Right ventricle myocardium inferior (tissue), 1 donor: Measurements from ENCODE around the gene CNTN6. TPM values are rescaled to one million over a fixed set of nuclear protein-coding genes. Genes with fewer than 3 reads are reported as not detected.

Source experiments
- ATAC-seq: fragments of 200-7000 bp; cut with Tn5 transposase; one replicate; pipeline ENCODE4 v1.9.1; 2020; ENCODE audit warnings: mild to moderate bottlenecking, moderate library complexity
- DNase-seq: peaks from one replicate; pipeline ENCODE4 v3.0.0; 2021; ENCODE audit errors: missing footprints
- intact Hi-C: fragments of 100-400 bp; cut with DNase I; formaldehyde crosslinking; loops from one replicate; pipeline ENCODE4 v1.11.0; 2022
- total RNA-seq: library from RNA; stranded (reverse); fragmentation: NEBNext Ultra II Directional; extraction: Animal tissue kit (Norgen Biotek cat#: 25700); gene quantifications from one replicate; pipeline ENCODE4 v1.2.1, GENCODE V29; 2021
- donor health status: DM: no; HTN: yes; CAD: no; lungs with severe emphysema.

The CNTN6 gene
- total RNA-seq, 1 donor from 2014 or later = not detected

DNA sequence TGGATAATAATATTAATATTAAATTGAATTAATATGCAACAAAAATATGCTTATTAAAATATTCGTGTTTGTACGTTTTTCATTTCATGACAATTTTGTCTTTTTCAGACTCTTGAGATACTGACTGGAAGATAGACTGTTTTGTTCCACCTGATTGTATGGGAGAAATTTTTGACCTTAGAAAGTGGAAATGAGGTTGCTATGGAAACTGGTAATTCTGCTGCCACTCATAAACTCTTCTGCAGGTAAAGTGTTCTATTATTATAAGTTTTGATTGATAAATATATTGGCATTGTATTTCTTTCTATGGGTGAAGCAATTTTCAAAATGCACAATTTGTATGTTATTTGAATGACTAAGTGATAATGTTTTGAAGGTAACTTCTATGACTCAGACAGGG is 55.0 kb downstream of the CNTN6 start:
- ATAC-seq (no peak), DNase-seq (no peak)
- intact Hi-C loops = no loop called here

GRCh38 chr3:1164101-1164500 is 71.3 kb downstream of the CNTN6 start:
- no peak for ATAC-seq
- no peak for DNase-seq
- intact Hi-C loops = no loop called here

DNA sequence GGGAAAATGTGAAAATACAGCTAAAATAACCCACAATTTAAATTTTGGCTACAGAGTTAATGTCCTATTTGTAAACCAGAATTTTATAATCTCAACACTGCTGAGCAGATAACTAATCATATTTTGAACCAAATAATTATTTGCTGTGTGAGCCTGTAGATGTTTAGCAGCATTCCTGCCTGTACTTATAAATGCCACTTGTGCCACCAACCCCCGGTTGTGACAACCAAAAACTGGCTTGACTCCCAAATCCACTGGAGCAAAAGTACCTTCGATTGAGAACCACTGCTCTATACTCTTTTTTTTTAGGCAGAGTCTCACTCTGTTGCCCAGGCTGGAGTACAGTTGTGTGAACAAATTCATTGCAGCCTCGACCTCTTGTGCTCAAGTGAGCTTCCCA is 78.5 kb downstream of the CNTN6 start:
- ATAC-seq (no peak), DNase-seq (no peak)
- intact Hi-C loops = no loop called here

- intact Hi-C loops = no loop called here
- DNase-seq (no peak), ATAC-seq (no peak)
Observed at GRCh38 chr3:1172644-1173043, 79.8 kb downstream of the CNTN6 start.

DNA sequence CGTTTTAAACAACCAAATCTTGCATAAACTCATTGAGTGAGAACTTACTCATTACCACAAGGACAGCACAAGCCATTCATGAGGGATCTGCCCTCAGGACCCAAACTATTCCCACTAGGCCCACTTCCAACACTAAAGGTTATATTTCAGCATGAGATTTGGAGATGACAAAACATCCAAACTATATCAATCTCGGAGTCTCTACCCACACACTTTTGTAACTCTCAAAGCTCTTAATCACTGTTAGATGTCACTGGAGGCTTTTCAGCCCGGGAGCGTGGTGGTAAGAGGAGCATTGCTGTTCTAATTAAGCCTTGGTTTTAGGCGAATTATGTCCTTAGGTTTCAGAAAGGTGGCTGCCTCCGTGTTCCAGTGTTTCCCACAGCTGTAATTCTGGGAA is 86.3 kb downstream of the CNTN6 start:
- intact Hi-C loops = no loop called here
- ATAC-seq (no peak), DNase-seq (no peak)

DNA sequence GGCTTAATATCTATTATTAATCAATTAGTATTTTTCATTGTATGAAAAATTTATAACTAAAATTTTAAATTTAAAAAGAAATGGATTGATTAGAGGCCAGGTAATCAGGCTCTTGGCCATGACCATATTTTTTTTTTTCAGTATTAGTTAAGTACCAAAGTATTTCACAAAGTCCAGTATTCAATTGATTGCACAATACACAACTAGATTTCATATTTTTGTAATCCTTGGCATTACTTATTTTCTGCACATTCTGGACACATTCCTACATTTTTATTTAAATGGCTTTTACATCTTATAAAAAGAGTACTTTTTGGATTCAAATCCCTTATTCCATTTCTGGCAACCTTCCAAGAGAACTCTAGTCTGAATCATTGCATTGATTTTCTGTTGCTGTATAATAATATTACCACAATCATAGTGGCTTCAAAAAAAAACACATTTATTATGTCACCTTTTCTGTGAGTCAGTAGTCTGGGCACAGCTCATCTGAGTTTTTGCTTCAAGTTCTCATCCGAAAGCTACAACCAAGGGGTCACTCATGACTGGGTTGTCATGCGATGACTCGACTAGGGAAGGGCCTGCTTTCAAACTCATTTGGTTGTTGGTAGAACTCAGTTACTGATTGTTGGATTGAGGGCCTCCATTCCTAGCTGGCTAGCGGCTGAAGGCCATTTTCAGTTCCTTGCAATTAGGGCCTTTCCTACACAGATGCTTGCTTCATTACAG is 90.7 kb downstream of the CNTN6 start:
- DNase-seq = no peak
- intact Hi-C loops = no loop called here
- ATAC-seq = no peak

DNA sequence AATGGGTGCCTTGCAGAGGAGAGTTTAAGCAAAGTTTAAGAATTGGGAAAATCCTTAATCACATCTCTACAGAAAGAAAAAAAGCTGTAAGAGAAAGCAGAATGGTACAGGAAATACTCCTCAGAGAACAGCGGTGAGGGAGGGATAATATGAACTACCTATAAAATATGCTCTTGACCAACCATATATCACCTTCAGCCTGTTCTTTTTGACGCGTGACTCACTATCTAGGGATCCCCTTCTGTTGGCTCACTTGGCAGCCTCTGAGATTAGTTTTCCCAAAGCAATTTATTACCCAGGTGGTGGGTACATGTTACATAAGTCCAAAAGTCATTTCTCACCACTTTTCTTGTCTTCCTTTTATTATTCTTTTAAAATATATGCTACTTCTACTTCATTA is 97.7 kb downstream of the CNTN6 start:
- intact Hi-C loops = no loop called here
- no peak for ATAC-seq
- no peak for DNase-seq

- ATAC-seq (no peak), DNase-seq (no peak)
- intact Hi-C loops = no loop called here
Observed at GRCh38 chr3:1191026-1191425, 98.2 kb downstream of the CNTN6 start.

- intact Hi-C loops = no loop called here
- ATAC-seq (no peak), DNase-seq (no peak)
Observed at GRCh38 chr3:1195947-1196346, 103.1 kb downstream of the CNTN6 start.

GRCh38 chr3:1197051-1197450 is 104.2 kb downstream of the CNTN6 start:
- intact Hi-C loops = no loop called here
- ATAC-seq (no peak), DNase-seq (no peak)

- intact Hi-C loops = no loop called here
- DNase-seq = no peak
- ATAC-seq = no peak
Observed at GRCh38 chr3:1200371-1200770, 107.5 kb downstream of the CNTN6 start.

DNA sequence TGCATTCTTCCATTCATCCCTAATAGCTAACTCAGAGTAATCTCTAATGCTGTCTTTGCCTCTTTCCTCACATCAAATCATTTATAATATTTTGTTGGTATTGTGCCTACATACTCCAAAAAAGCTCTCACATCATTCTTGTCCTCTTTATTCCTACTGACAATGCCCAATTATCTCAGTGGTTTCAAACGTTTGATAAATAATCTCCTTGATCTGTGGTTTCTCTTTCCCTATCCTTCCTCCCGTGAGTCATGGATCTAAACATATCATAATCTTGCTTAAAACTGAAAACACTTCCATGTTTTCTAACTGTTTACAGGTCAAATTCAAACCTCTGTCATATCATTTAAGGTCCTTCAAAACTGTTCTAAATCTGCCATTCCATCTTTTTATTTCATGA is 115.1 kb downstream of the CNTN6 start:
- intact Hi-C loops = no loop called here
- ATAC-seq (no peak), DNase-seq (no peak)

DNA sequence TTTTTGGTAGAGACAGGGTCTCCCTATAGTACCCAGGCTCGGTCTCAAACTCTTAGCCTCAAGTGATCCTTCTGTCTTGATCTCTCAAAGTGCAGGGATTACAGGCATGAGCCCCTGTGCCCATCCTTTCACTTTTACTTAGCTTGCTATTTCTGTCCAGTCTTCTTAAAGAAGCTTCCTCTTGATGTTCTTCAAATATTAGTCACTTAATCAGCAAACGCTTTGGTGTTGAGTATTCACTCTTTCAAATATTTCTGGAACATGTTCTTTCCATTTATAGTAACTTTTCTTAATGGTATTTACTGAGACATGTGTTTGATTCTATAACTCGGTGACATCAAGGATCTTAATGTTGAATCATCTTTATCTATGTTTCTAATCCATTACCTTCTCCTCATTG is 122.1 kb downstream of the CNTN6 start:
- no peak for ATAC-seq
- DNase-seq = no peak
- intact Hi-C loops = no loop called here

DNA sequence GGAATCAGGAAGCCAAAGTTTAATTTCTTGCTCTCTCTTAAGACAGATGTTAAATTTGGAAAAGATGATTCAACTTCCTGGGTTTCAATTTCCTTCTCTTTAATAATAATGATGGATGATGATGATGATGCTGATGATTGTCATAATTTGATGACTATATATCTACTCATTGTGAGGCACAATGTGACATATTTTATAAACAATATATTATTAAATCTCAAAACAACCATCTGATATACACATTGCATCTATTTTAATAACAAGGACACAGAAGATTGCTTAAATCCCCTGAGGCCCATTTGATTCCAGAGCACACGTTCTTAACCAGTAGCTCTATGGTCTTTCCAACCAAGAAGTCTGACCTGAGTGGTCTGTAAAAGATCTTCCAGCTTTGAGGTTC is 124.0 kb downstream of the CNTN6 start:
- DNase-seq (no peak), ATAC-seq (no peak)
- intact Hi-C loops = no loop called here

DNA sequence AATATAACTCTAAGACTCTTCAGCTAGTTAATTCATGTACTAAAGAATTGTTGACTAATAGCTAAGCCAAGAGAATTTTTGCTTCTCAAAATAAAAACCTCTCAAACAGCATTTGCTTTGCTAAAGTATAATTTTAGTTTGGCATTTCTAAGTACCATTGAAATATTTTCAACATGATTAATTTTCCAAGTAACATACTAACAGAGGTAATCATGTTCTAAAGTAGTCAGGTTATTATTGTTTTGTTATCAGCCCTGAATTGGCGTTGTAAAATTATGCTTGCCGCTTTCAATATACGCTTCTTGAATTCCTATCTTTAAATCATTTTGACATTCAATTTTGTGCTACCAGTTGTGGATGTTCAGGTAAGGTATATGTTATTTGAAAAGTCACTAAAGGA is 134.3 kb downstream of the CNTN6 start:
- DNase-seq (no peak), ATAC-seq (no peak)
- intact Hi-C loops = no loop called here

DNA sequence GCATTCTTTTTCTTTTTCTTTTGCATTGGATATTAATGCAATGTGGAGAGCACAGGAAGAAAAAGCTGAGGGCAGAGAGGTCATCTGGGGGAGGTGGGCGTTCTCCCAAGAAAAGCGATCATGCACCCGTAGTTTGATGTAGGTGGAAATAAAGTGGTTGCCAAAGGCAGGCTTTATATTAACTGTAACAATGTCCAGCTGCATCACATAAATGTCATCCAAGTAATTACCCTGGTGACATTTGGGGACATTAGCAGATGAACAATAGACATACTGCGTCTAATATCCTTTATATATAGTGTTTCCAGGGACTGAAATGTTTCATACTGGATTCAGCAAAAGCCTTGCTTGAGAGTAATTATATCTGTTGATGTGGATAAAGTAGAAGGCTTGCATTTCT is 135.5 kb downstream of the CNTN6 start:
- no peak for DNase-seq
- intact Hi-C loops = no loop called here
- ATAC-seq = no peak

GRCh38 chr3:1230920-1231319 is 138.1 kb downstream of the CNTN6 start:
- DNase-seq = no peak
- ATAC-seq = no peak
- intact Hi-C loops = no loop called here

DNA sequence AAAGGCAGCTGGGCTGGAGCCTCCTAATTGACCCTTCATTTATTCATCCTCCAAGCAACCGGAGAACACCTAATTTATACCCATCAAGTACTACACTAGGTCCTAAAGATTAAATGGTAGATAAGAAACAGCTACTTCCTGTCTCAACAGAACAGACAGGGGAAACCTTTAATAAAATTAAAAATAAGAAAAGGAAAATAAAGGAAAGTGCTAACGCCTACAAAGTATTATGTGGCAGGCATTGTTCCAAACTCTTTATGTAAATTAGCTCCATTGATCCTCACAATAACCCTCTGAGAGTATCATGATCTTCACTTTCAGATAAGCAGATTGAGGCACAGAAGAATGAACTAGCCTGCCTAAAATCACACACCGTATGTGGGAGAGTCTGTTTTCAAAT is 139.5 kb downstream of the CNTN6 start:
- DNase-seq (no peak), ATAC-seq (no peak)
- intact Hi-C loops = no loop called here

DNA sequence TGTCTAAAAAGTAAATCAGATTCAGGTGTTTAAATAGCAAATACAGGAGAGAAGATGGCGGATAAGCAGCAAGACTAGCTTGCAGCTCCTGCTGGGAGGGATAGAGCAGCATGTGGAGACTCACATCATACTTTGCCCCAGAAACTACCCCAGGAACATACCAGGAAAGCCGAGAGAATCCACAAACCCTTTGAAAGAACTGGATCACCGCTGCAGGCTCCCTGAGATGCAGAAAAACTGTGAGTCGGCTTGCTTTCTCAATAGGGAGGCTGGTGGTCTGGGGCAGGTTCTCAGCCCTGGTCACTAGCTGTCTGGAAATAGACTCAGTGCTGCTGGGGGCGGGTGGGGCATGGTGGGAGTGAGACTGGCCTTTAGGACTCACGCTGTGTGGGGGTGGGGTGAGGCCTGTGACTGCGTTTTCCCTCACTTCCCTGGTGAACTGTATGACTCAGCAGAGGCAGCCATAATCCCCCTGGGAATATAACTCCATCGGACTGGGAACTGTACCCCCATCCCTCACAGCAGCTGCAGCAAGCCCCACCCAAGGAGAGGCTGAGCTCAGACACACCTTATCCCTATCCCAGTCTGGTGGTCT is 142.8 kb downstream of the CNTN6 start:
- DNase-seq (no peak), ATAC-seq (no peak)
- intact Hi-C loops = no loop called here

GRCh38 chr3:1251282-1252060 is 158.6 kb downstream of the CNTN6 start:
- DNase-seq (no peak), ATAC-seq (no peak)
- intact Hi-C loops = no loop called here
